ENCODE measurements around the gene SCN5A.

SCN5A gene

DNA sequence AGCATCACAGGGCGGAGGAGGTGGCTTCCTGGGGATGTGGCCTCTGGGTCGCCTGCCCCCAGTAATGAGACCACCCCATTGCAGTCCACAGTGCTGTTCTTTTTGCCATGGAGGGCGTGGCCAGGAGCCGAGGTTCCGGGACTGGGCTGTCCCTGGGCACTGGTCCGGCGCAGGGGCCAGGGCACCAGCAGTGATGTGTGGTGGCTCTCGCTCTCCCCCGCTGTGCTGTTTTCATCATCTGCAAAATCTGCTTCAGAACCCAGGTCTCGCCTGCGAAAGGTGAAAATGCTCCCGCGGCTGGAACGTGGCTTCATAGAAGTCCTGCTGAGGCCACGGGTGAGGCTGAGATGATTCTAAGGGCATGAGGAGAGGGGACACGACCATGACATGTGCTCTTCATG, 45.8 kb downstream of the SCN5A start:
- in situ Hi-C loops (cut with MboI; ENCODE audit: low sequenced_read_pairs), result no loop called here

DNA sequence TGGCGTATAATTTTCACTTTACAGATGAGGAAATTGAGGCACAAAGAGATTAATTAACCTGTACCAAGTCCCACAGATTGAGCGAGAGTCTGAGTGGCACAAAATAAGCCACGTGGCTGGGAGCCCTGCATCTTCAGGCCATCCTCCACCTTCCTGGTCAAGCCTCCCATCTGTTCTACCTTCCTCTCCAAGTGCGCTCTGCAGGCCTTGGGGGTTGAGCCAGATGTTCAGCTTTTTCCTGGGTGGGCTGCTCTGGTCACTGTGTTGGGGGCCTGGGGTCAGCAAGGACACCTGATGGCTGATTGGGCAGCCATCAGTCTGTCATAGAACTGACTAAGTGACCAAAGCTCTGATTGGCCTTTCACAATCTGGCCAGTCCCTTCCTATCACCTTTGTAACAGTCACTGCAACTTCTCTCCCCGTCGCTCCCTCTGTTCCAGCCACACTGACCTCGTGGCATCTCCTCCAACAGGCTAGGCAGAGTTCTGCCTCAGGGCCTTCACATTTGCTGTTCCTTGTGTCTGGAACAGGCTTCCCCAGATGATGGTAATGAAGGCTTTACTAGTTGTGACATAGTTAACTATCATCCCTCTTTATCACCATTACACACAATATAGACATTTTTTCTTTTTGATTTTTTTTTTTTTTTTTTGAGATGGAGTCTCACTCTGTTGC, 46.8 kb downstream of the SCN5A start:
- in situ Hi-C loops (cut with MboI; ENCODE audit: low sequenced_read_pairs), result no loop called here

DNA sequence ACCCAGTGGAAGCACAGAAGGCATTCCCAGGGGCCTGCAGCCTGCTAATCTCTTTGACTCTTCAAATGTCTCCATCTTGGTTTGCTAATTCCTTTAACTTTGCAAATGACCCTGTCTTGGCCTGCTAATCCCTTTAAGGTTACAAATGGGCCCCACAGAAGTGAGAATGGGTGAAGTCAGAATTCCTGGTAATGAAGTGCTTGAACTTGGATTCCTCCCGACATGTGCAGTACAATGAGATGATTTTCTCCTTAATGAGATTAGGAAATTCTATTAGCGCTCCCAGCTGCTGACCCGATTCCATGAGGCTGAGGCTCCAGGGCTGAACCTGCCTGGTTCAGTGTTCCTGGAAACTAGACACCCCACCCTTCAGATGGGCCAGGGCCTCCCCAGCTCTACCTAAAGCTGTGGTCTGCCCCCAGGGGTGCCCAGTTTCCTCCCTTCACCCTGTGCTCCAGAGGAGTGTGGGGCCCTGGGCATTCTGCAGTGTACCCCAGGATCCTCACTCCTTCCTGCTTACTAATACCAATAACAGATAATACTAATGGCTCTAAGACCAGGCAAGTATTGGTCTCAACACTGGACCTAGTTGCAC, 47.4 kb downstream of the SCN5A start:
- in situ Hi-C loops (cut with MboI; ENCODE audit: low sequenced_read_pairs), result no loop called here

DNA sequence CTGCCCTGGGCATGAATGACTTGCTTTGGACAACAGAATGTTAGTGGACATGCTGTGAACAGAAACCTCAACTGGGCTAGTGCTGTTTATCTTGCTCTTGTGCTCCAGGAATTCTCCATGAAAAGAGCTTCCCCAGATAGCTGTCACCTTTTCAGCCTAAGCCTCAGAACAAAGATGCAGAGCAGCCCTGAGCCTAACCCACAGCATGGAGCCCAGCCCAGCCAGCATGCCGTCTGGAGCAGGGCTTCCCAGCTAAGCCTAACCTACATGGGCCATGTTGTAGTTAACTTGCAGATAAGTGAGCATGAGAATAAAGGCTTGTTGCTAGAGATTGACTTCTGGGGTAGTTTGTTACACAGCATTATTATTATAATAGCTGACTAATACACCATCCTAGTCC, 48.9 kb downstream of the SCN5A start:
- in situ Hi-C loops (cut with MboI; ENCODE audit: low sequenced_read_pairs), result no loop called here

DNA sequence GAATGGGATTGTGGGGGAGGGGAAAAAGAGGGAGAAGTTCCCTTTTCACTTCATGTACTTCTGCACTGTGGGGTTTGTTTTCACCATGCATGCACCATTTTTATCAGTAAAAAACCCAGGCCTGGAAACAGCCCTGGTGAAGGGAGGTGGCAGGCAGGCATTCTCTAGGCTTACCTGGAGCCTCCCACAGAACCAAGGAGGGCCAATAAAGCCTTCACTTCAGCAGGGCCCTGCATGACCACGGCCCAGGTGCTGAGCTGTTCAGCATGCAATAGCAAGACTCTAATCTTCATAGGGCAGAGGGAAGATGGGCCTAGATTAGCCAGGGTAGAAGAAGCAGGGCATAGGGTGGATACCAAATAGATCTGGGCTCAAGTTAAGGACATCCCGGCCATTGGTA, 49.6 kb downstream of the SCN5A start:
- in situ Hi-C loops (cut with MboI; ENCODE audit: low sequenced_read_pairs), result no loop called here

DNA sequence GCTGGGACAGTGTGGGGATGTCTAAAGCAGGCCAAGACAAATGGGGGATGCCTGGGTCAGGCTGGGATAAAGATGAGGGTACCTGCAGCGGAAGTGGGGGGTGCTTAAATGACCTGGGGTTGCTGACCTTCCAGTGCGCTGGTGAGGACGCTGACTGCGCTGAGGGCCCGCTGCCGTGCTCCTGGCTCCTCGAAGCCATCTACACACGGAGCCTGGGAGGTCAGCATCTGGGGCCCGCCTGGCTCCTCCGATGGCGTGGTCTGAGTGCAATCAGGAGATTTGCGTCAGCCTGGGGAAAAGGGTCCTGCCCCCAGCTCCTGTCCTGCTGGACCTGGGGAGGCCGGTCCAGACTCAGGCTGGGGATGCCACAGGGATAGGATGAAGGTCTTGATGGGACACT, 50.7 kb downstream of the SCN5A start:
- in situ Hi-C loops (cut with MboI; ENCODE audit: low sequenced_read_pairs), result no loop called here

DNA sequence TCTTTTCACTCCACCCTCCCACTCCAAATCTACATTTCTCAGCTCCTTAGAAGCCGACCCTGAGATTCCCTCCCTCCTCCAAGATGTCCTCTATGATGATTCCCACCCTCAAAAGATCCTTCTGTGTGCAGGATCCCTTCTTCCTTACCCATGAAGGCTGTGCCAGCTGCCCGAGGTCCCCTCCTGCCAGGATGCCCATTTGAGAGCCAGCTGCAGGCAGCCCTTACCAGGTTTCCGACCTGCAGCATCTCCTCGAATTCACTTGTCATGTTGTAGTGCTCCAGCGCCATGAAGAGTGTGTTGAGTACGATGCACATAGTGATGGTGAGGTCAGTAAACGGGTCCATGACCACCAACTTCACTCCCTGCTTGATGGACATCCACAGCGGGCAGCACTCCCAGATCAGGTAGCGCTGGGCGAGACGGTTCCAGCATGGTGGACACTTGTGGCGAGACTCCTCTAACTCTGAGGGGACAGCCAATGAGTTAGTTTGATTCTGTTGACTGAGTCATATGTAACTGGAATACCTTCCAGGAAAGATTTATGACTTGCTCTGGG, 51.9 kb downstream of the SCN5A start:
- in situ Hi-C loops (cut with MboI; ENCODE audit: low sequenced_read_pairs), result no loop called here

DNA sequence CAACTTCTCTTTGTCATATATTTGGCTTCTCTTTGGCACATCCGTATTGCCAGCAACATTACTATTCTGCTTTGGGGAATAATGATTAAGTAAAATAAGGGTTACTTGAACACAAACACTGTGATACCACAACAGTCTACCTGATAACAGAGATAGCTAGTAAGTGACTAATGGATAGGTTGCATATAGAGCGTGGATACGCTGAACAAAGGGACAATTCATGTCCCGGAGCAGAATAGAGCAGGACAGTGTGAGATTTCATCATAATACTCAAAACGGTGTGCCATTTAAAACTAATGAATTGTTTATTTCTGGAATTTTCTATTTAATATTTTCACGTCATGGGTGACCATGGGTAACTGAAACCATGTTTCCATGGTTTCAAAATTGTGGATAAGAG, 54.1 kb downstream of the SCN5A start:
- in situ Hi-C loops (cut with MboI; ENCODE audit: low sequenced_read_pairs), result no loop called here

DNA sequence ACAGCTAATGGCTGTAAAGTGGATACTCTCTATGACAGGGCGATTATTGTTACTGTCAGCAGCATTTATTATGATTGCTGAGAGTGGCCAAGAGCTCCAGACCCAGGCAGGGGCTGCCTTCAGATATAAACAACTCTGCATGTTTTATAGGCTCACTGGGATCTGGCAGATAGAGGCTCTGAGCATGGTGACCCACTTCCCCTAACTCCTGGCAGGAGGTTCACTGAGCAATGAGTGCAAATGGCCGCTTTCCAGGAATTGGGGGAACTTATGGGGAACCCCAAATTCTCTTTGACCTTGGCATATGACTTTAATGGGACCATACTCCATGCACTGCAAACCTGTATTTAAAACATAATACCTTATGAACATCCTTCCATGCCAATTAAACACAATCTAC, 59.0 kb downstream of the SCN5A start:
- in situ Hi-C loops (cut with MboI; ENCODE audit: low sequenced_read_pairs), result no loop called here

DNA sequence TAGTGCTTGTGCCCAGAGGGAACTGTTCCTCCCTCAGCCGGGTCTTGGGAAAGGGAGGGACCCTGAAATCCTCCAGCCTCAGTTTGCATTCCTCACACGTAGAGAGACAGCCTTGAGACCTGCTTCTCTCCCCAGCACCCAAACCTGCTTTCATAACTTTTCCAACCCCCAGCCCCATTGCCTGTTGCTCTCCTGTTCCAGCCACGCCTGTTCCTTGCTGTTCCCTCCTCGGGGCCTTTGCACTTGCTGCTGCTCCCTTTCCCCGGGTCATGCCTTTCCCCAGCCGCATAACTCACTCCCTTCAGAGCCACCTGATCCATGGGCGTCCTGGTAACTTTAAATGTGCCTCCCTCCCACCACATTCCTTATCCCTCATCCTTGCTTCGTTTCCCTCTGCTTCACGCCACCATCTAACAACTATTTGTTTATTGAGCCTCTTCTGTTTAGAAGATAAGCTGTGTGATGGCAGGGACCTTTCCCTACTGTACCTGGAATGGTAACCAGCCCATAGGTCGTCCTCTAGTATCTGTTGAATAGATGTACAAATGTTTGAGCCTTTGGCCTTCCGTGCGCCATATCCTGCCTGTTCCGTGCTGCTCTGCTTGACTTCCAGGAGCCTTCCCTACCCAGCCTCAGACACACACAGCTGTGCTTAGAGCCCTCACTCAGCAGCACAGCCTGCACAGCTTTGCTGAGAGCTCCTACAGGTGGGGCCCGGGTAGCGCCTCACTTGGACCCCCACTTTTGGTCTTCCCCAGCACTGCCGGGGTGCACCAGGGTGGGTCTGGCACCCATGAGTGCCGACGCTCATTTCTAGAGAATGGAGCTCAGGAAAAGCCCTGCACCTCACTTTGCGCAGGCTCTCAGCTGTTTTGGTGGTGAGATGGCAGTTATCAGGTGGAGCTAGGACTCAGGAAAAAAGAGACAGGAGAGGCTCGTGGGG, 60.2 kb downstream of the SCN5A start:
- in situ Hi-C loops (cut with MboI; ENCODE audit: low sequenced_read_pairs), result no loop called here

DNA sequence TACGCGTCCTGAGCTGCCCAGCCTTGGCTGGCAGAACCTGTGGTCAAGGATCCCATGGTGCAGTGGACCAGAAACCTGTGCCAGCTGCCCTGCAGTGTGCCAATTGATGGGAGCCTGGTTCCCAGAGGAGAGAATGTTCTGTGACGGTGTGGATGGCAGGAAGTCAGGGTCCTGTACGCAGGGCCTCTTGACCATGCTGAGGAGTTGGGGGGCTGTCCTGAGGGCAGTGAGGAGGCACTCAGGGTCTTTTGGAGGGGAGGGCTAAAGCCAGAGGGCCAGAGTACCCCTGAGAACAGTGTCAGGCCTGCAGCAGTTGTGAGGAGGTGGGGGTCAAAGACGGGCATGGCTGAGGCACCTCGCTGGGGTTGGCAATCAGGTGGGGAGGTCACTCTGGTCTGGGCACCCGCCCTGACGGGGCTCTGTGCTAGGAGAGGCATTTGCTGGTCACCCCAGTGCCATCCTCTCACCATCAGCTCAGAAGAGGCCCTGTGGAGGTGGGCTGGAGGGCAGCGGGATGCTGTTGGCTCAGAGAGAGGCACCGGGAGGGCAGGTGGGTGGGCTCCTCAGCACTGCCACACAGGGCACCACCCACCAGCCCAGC, 61.0 kb downstream of the SCN5A start:
- in situ Hi-C loops (cut with MboI; ENCODE audit: low sequenced_read_pairs), result no loop called here

DNA sequence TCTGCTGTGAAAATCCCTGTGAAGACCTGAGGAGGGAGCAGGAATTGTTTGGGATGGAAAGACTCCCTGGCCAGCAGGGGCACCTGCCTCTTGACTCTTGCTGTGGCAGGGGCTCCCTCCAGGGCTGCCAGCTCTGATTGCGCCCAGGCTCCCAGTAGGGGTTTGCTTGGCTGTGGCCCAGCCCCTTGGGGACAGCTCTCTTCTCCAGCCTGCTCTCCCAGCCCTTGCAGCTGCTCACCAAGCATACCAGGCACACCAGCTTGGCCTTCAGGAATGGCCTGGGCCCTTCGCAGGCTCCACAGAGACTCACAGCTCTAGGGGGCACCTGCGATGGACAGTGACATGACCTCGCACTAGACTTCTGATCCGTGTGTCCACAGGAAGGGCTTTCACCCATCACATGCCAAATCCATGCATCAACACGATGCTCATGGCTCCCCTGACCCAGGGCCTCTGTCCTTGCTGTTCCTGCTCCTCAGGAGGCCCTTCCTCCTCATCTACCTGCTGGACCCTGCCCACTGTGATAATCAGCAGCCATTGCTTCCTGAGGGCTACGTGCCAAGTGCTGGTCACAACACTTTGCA, 61.8 kb downstream of the SCN5A start:
- in situ Hi-C loops (cut with MboI; ENCODE audit: low sequenced_read_pairs), result no loop called here

DNA sequence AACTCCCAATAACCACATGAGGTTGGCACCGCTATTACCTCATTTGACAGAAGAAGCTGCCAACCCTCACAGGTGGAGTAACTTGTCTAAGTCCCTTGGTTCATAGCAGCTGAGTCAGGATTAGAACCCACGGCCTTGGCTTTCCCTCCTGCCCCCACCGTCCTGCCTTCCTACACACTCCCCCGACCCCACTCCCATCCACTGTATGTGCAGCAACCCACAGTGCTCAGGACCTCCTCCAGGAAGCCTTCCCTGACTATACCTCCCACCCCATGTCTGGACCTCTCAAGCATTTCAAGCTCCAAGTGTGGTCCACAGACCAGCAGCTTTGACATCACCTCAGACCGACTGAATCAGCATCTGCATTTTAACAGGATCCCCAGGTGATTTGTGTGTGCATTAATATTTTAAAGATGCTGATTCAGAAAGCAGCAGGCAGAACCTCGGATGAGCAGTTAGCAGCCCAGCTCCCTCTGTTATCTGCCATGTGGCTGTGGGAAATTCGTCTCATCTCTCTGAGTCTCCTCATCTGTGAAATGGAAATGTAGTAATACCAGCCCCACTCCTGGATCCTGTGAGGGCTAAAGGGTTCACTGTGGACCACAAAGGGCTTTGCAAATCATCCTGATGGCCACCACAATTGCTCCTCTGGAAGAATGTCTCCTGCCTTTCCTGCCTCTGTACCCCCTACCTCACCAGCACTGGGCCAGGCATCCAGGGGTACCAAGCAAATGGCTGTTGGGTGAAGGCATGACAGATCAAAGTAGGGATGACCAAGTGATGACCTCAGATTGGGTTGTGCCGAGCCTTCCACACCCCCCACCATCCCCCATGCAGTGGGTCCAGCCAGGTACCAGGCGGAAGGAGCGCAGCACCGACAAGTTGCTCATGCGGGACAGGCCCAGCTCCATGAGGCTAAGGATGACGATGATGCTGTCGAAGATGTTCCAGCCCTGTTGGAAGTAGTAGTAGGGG, 62.7 kb downstream of the SCN5A start:
- in situ Hi-C loops (cut with MboI; ENCODE audit: low sequenced_read_pairs), result no loop called here

DNA sequence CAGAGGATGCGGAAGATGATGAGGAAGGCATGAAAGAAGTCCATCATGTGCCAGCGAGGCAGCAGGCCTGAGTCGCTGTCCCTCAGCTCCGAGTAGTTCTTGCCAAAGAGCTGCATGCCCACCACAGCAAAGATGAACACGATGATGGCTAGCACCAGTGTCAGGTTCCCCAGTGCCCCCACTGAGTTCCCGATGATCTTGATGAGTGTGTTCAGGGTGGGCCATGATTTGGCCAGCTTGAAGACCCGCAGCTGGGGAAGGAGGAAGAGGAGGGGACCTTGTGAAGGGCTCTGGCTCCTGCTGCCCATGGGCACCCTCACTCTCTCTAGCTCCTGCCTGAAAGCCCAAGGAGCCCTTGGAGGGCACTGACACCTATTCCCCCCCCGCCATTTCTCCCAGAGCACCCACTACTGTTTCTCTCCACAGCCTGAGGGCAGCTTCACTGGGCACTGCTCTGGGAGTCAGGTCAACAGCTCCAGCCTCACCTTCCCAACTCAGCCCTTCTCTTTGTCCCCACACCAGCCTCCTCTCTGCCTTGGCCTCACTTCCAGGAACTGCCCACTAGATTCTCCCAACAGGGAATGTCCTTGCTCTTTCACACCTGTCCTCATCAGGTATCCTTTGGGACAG, 63.6 kb downstream of the SCN5A start:
- in situ Hi-C loops (cut with MboI; ENCODE audit: low sequenced_read_pairs), result no loop called here

DNA sequence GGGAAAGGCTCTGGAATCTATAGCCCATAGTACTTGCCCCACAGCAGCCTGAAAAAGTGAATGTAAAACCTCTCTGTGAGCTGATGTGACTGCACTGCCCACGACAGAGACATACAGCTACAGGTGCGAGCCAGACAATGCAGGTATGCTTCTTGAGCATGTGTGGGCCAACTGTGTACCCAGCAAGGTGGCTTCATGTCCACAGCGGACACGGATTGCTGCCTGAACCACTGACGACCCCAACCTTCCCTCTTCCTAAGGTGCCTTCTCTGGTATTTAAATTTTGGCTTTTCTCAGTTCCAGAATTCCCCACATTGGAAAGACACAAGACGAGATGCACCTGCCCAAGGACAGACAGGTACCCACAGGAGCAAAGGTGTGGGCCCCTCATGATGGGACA, 65.8 kb downstream of the SCN5A start:
- in situ Hi-C loops (cut with MboI; ENCODE audit: low sequenced_read_pairs), result no loop called here

DNA sequence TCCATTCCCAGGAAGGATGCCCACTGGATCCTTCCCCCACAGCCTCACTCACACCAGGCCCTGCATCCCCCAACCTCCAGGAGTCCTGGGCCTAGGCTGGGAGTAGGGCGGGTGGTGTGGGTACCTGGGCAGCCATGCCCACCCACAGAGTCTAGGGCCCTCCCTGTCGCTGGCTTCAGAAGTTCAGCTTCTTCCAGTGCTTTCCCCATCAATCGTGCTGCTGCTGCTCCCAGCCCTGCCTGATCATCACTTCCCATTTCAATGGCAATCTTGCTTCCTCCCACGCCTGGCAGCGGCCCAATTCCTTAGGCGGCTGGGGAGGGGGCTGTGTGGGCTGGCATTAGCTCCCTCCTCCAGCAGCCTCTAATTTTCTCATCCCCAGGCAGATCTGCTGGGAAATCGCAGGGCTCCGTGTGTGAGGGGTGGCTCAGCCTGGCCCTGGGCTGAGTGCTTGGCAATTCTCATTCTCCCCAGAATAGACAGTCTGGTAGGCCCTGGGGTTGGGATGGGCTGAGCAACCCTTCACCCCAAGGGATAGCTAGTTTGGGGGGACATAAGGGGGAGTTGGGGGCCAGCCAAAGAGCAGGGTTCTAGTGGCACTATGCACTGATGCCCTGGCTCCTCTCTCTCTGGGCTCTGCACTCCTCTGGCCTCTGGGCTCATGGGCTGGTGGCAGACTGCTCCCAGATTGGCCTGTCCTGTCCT, 66.4 kb downstream of the SCN5A start:
- in situ Hi-C loops (cut with MboI; ENCODE audit: low sequenced_read_pairs), result no loop called here

DNA sequence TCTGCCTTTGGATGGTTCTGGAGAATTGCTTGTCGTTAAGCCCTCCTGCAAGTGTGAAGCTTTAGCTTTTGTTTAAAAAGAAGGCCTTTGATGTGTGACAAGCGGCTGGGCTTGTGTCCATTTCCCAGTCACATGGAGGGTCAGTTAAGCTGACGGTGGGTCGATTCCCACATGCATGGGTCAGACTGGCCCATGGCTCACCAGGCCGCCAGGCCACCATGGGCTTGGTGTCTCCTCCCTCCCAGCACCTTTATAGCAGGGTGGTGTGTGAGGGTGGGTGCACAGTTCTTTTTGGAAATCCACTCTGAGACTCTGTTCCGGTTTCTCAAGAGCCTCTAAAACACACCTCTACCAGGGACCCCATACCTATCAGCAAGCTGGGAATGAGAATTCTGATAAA, 67.2 kb downstream of the SCN5A start:
- in situ Hi-C loops (cut with MboI; ENCODE audit: low sequenced_read_pairs), result no loop called here

DNA sequence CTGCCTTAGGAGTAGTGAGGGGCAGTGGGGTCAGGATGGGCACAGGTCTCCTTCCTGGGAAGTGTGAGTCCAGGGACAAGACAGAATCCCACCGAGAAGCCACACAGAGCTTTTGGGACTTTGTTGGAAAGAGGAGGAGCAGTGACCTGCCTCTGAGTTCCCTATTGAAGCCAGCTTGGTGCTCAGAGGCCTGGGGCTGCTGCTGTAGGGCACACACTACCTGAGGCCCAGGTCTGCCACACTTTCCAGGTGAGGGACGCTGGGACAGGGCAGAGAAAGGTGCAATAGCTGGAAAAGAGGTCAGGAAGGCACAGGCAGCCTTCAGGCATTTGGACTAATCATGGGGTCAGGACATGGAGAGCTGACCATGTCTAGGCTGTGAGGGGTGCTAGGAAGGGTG, 67.7 kb downstream of the SCN5A start:
- in situ Hi-C loops (cut with MboI; ENCODE audit: low sequenced_read_pairs), result no loop called here

Data from HL-60/S4 treated with retinoic acid at 250 ng/mL for 4 days and 3 days (cell line).